ENCODE results near the gene CDKAL1.
"Not testable (repeated sequence)": the region's sequence is repeated elsewhere in the genome, so short reads cannot be mapped to it uniquely, and the experiment has no call there.

The CDKAL1 gene

GRCh38 chr6:21031182-21031581 is 496.9 kb downstream of the CDKAL1 start:
- DNase-seq (ENCODE audit: low spot score) = no peak

DNA sequence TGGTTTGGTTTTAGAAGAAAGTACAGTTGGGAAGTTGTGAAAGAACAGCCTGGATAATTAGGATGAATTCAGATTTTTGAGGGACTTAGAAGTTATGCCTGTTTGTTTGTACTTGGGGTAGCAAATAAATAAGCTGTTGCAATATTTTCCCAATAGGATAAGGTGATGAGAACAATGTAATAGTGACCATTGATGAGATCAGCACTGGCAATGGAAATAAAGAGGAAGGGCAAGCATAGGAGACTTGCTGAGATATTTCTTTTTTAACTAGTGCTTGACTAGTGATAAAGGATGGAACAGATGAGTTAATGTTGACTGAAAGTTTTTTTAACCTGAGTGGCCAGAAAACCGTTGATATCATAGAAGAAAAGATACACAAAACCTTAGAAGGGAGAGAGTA is 498.8 kb downstream of the CDKAL1 start:
- no peak for DNase-seq (ENCODE audit: low spot score)

- no peak for DNase-seq (ENCODE audit: low spot score)
Observed at GRCh38 chr6:21033575-21034026, 499.3 kb downstream of the CDKAL1 start.

- no peak for DNase-seq (ENCODE audit: low spot score)
Observed at GRCh38 chr6:21034345-21034744, 500.1 kb downstream of the CDKAL1 start.

DNA sequence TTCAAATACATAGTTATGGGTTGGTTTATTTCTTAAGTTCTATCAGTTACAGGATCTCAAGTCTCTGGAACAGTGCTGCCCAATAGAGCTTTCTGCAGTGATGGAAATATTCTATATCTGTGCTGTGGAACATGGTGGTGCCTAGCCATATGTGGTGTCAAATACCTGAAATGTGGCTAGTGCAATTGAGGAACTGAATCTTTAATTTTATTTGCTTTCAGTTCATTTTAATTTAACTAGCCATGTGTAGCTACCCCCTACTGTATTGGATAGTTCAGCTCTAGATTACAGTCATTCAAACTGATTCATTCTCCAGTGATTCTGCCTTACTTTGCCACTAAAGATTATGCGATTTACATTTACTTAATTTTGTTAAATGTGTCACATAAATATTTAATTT is 503.2 kb downstream of the CDKAL1 start:
- peak; percentile 28 for DNase-seq (ENCODE audit: low spot score)

- no peak for DNase-seq (ENCODE audit: low spot score)
Observed at GRCh38 chr6:21039926-21040325, 505.7 kb downstream of the CDKAL1 start.

DNA sequence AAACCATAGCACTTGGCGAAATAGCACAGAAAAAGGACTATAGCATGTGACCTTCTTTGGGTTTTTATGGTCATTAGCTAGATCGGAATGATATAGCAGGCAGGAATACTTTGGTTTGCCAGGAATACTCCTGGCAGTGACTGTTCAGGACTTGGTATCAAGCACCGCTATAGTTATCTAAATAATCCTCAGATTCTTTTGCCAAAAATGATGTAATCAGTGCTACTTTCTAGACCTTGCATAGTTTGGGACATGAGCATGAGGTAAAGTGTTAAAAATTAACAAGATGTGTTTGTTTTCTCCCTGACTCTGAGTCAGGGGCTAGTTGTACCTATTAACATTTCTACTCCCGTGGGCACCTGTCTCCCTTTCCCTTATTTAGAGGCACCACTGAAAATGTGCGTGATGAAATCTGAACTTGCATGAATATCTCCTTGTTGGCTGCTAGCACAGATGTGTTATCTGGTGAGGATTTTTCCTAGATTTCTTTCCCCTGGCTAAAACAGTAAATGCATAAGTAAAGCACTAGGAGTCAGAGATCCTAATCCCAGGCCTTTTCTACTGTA is 511.0 kb downstream of the CDKAL1 start:
- DNase-seq (ENCODE audit: low spot score) = no peak

- no peak for DNase-seq (ENCODE audit: low spot score)
Observed at GRCh38 chr6:21046276-21046675, 512.0 kb downstream of the CDKAL1 start.

- no peak for DNase-seq (ENCODE audit: low spot score)
Observed at GRCh38 chr6:21048047-21048446, 513.8 kb downstream of the CDKAL1 start.

DNA sequence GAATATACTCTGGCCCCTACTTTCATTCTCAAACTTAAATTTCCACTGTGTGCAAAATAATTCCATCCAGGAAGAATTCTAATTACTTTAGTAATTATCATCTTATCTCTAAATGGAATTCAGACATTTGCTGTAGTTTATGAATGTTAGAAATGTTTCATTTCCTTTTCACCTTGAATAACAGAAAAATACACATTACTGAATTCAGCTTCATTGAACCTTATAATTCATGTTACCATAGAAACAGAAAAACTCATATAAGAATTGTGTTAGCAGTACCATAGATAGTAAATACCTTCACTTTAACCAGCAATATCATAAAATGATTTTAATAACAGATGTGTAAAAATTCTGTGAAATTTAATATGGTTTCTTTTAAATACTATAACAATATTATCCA is 514.9 kb downstream of the CDKAL1 start:
- no peak for DNase-seq (ENCODE audit: low spot score)

- DNase-seq (ENCODE audit: low spot score) = no peak
Observed at GRCh38 chr6:21049572-21049971, 515.3 kb downstream of the CDKAL1 start.

GRCh38 chr6:21050935-21051334 is 516.7 kb downstream of the CDKAL1 start:
- DNase-seq (ENCODE audit: low spot score) = no peak

- DNase-seq (ENCODE audit: low spot score) = no peak
Observed at GRCh38 chr6:21051777-21052176, 517.5 kb downstream of the CDKAL1 start.

DNA sequence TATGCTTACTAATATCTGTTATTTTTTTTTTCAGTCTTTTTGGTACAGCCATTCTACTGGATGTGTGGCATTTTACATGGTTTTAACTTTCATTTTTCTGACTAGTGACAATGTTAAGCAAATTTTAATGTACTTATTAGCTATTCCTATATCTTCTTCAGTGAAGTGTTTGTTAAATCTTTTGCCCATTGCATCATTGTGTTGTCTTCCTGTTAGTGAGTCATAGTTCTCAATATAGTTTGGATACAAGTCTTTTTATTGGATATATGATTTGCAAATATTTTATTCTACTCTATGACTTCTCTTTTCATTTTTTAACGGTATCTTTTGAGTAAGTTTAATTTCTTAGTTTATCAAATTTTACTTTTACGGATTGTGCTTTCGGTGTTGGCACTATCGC is 519.4 kb downstream of the CDKAL1 start:
- DNase-seq (ENCODE audit: low spot score) = no peak

DNA sequence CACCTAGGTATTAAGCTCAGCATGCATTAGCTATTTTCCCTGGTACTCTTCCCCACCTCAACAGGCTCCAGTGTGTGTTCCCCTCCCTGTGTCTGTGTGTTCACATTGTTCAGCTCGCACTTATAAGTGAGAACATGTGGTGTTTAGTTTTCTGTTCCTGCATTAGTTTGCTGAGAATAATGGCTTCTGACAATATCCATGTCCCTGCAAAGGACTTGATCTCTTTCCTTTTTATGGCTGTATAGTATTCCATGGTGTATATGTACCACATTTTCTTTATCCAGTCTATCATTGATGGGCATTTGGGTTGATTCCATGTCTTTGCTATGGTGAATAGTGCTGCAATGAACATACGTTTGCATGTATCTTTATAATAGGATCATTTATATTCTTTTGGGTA is 521.2 kb downstream of the CDKAL1 start:
- not testable (repeated sequence) for DNase-seq (ENCODE audit: low spot score)

DNA sequence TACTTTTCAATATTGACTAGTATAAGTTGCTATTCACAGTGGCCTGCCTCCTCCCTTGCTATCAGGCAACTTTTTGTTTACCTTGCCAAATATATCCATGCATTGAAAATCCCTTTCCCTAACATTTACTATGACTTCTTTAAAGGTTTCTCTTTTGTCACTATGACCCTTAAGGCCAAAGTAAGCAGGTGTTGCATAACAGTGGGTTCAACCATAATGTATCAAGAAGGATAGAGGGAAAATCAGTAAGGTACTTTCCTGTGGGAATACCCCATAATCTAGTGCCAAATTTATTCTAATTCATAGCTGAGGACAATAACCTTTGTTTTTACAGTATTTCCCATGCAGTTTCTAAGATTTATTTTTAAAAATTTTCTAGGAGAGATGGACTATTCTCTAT is 527.6 kb downstream of the CDKAL1 start:
- no peak for DNase-seq (ENCODE audit: low spot score)

DNA sequence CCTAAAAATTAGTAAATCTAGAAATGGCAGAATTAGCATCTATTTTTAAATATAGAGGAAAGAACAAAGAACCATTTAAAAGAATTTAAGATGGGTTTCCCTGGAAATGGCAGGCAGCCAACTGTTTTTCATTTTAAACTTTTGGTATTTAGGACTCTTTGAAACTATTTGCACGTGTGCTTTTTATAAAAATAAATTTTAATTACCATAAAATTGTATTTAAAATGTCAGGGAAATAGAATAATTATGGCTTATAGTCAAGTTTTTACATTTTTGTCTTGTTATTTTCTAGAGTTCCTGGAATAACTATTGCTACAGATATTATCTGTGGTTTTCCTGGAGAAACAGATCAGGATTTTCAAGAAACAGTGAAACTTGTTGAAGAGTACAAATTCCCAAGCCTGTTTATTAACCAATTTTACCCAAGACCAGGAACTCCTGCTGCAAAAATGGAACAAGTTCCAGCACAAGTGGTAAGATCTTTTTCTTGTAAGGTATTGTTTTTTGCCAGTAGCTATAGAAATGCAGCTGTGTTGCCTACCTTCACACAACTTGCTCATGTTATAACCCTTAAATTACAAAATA is 530.6 kb downstream of the CDKAL1 start:
- DNase-seq (ENCODE audit: low spot score) = no peak

DNA sequence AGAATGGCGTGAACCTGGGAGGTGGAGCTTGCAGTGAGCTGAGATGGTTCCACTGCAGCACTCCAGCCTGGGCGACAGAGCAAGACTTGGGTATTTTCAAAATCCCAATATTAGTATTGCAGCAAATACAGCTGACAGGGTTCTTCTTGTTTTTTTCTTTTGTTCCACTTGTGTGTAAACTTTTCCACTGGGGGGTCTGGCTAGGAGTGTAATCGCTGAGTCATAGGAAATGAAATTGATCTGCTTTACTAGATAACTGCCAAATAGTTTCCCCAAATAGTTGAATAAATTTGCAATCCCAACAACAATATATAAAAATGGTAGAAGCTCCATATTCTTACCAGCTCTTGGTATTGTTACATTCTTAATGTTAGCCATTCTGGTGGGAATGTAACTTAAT is 533.3 kb downstream of the CDKAL1 start:
- DNase-seq (ENCODE audit: low spot score) = no peak

DNA sequence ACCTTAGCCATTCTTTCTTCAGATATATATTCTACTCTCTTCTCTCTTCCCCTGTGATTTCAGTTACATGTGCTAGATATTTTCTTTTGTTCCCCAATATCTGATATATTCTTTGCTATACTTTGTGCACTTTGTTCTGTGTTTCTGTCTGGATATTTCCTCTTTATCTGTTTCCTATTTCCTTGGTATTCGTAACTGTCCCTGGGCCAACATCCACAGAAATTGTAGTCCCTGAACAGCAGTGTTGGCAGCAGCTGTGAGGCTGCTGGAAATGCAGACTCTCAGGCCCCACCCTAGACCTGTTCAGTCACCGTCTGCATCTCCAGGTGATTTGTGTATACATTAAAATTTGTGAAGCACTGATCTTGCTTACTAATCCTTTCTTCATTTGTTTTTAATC is 536.4 kb downstream of the CDKAL1 start:
- no peak for DNase-seq (ENCODE audit: low spot score)

- no peak for DNase-seq (ENCODE audit: low spot score)
Observed at GRCh38 chr6:21071780-21072468, 537.7 kb downstream of the CDKAL1 start.

- no peak for DNase-seq (ENCODE audit: low spot score)
Observed at GRCh38 chr6:21073318-21073839, 539.1 kb downstream of the CDKAL1 start.

DNA sequence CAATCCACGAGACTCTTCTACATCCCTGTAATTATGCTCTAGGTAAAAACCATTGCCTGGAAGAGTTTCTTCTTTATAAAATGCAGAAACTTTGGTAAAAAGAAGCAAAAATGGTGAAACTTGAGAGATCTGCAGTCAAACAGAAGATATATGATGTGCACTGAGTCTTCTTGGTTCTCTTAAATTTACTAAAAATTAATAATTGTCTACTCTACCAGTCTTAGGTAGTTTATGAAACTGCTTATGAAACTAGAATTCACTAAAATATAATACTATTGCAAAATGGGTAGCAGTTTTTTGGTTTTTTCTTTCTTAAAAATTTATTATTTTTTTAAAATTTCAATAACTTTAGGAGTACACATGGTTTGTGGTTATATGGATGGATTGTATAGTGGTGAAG is 540.2 kb downstream of the CDKAL1 start:
- no peak for DNase-seq (ENCODE audit: low spot score)

GRCh38 chr6:21075986-21076385 is 541.7 kb downstream of the CDKAL1 start:
- no peak for DNase-seq (ENCODE audit: low spot score)
